ENCODE data around the gene HSPBAP1. TPM values are rescaled to one million over a fixed set of nuclear protein-coding genes. Genes with fewer than 3 reads are reported as not detected.

The HSPBAP1 gene
- total and polyA plus RNA-seq, 9 of the 15 experiments (the other 6 are each of a cell fraction or from before 2014, with no cell fraction given): 2.1 to 4.5 (median 3.4) TPM

- TF ChIP-seq GABPB1 (CRISPR knock-in tag; IDR thresholded peaks at IDR 0.05) (peak; percentile 74), THAP12 (CRISPR knock-in tag; IDR thresholded peaks at IDR 0.05) (0 out of 2 replicates have a peak, but pooled peaks have one; percentile 23)
These were observed at the start of gene HSPBAP1 (continued) for GRCh38 chr3:122793568-122794416.

- ChIA-PET CTCF (ENCODE audit: low intra/inter-chr PET ratio) (no interaction called here), POLR2A (no interaction called here)
- DNase-seq (ENCODE audit: extremely low read depth in 1 of 4, low spot score in 3 of 4) (no peak), FAIRE-seq (no peak), ATAC-seq (no peak)
- H3K4me3 ChIP-seq: no peak overlapping the region
- no peaks in the 10 kb centered on the region for H3K9me1 ChIP-seq (ENCODE audit: control insufficient read depth, insufficient read depth, low read length)
- intact Hi-C loops (cut with micrococcal nuclease): no loop called here
- H3K27me3 ChIP-seq (ENCODE audit: control insufficient read depth in 2 of 2, insufficient read depth in 2 of 2, low read length in 2 of 2): no peaks in the 10 kb centered on the region
- no peak overlapping the region for H2AFZ ChIP-seq (ENCODE audit: low read depth, low read length)
- no peaks in the 10 kb centered on the region for H4K20me1 ChIP-seq (replicated peaks; ENCODE audit: control insufficient read depth, insufficient read depth, low read length)
- no peaks in the 10 kb centered on the region for H3K79me2 ChIP-seq (ENCODE audit: control insufficient read depth, insufficient read depth, low read length)
- no peak overlapping the region for H3K4me2 ChIP-seq (ENCODE audit: insufficient read depth, low read length)
- H3K9ac ChIP-seq (ENCODE audit: insufficient read depth in 1 of 2, low read depth in 2 of 2, low read length in 2 of 2): no peak overlapping the region
- H3K27ac ChIP-seq (ENCODE audit: extremely low read depth, low read depth, low read length): no peak overlapping the region
- no TSS peak for BruUV-seq (replicated peaks)
- in situ Hi-C loops (cut with MboI): no loop called here
- no peaks in the 10 kb centered on the region for H3K9me3 ChIP-seq (replicated peaks; ENCODE audit: control insufficient read depth, insufficient read depth, low read depth, low read length)
- WGBS (ENCODE audit: insufficient coverage, low coverage, missing lambda C conversion rate): 0% methylated on average over 2 of the region's 2 CpGs
- H3K4me1 ChIP-seq (replicated peaks in 1 of 2; ENCODE audit: control insufficient read depth in 2 of 2, insufficient read depth in 2 of 2, low read length in 2 of 2): no peaks in the 10 kb centered on the region
- TF ChIP-seq TAF1 (IDR thresholded peaks at IDR 0.05; ENCODE audit: control insufficient read depth, extremely low read depth, insufficient read depth, low read length, severe bottlenecking) (no peak), SPI1 (IDR thresholded peaks at IDR 0.05; ENCODE audit: borderline replicate concordance, low read depth, low read length) (peak; percentile 54; the same call in 1 of the 2 replicates)
- H3K36me3 ChIP-seq (ENCODE audit: control insufficient read depth, insufficient read depth, low read length): no peaks in the 10 kb centered on the region
These were observed 42.0 kb upstream of the HSPBAP1 start for GRCh38 chr3:122835590-122835989.
